Smooth muscle cell (in vitro differentiated cells): ENCODE results near the gene PAOX. TPM values are rescaled to one million over a fixed set of nuclear protein-coding genes. Genes with fewer than 3 reads are reported as not detected.

Source experiments
- DNase-seq: peaks from one replicate; lab custom pipeline; 2025; ENCODE audit not compliant: unreplicated experiment; lab: John Stamatoyannopoulos, UW
- H2AFZ ChIP-seq: fragments of 200-600 bp; sonication (generic); 2 replicates; pipeline ENCODE4 v1.6.0; 2016; ENCODE audit warnings: antibody characterized with exemption, low read depth, mild to moderate bottlenecking
- H3F3A ChIP-seq: fragments of 200-600 bp; sonication (generic); 2 replicates; pipeline ENCODE4 v1.6.0; 2017; ENCODE audit warnings: antibody characterized with exemption, low read depth
- H3K27ac ChIP-seq: fragments of 200-600 bp; sonication (generic); 2 replicates; pipeline ENCODE4 v1.5.1; 2016; ENCODE audit warnings: low read depth, mild to moderate bottlenecking
- H3K27me3 ChIP-seq: fragments of 200-600 bp; sonication (generic); 2 replicates; pipeline ENCODE4 v1.6.1; 2016; ENCODE audit warnings: low read depth, mild to moderate bottlenecking
- H3K36me3 ChIP-seq: fragments of 200-600 bp; sonication (generic); 2 replicates; pipeline ENCODE4 v1.5.1; 2016; ENCODE audit warnings: low read depth
- H3K4me1 ChIP-seq: fragments of 200-600 bp; sonication (generic); 2 replicates; pipeline ENCODE4 v1.5.1; 2016; ENCODE audit warnings: low read depth
- H3K4me2 ChIP-seq: fragments of 200-600 bp; sonication (generic); 2 replicates; pipeline ENCODE4 v1.6.0; 2016; ENCODE audit warnings: mild to moderate bottlenecking
- H3K4me3 ChIP-seq: fragments of 200-600 bp; sonication (generic); 2 replicates; pipeline ENCODE4 v1.5.1; 2016; ENCODE audit warnings: mild to moderate bottlenecking
- H3K79me2 ChIP-seq: fragments of 200-600 bp; sonication (generic); 2 replicates; pipeline ENCODE4 v1.6.0; 2016; ENCODE audit warnings: low read depth, mild to moderate bottlenecking
- H3K9ac ChIP-seq: fragments of 200-600 bp; sonication (generic); 2 replicates; pipeline ENCODE4 v1.6.0; 2016; ENCODE audit warnings: low read depth
- H3K9me3 ChIP-seq: fragments of 200-600 bp; sonication (generic); replicated peaks from 2 replicates; pipeline ENCODE4 v1.5.1; 2016; ENCODE audit warnings: low read depth
- H4K20me1 ChIP-seq: fragments of 200-600 bp; sonication (generic); 2 replicates; pipeline ENCODE4 v1.6.0; 2016; ENCODE audit warnings: low read depth
- WGBS: methylation state at CpG from one replicate; pipeline ENCODE4 v1.1.7; 2016; ENCODE audit warnings: low lambda C conversion rate; 5-methylcytosine and 5-hydroxymethylcytosine counted together
- polyA plus RNA-seq: library from polyadenylated mRNA; unstranded; fragments of >200 nt; fragmentation: Nextera tagmentation; extraction: Ambion mirVana; gene quantifications from 2 replicates; pipeline ENCODE4 v1.2.1, GENCODE V29; 2016
- total RNA-seq: library from RNA; depleted of rRNA; stranded (reverse); fragments of >200 nt; gene quantifications from 2 replicates; pipeline ENCODE4 v1.2.3, GENCODE V29; 2014
- TF ChIP-seq, protein P1 (sequence below): fragments of 200-600 bp; sonication (generic); IDR thresholded peaks from 2 replicates; pipeline ENCODE4 v1.5.1; 2017; ENCODE audit warnings: borderline replicate concordance, mild to moderate bottlenecking, antibody characterized with exemption; ENCODE audit not compliant: insufficient read depth, poor library complexity, severe bottlenecking

The PAOX gene
- total and polyA plus RNA-seq, 2 experiments from 2014 or later = 3.3 to 7.1 TPM

DNA sequence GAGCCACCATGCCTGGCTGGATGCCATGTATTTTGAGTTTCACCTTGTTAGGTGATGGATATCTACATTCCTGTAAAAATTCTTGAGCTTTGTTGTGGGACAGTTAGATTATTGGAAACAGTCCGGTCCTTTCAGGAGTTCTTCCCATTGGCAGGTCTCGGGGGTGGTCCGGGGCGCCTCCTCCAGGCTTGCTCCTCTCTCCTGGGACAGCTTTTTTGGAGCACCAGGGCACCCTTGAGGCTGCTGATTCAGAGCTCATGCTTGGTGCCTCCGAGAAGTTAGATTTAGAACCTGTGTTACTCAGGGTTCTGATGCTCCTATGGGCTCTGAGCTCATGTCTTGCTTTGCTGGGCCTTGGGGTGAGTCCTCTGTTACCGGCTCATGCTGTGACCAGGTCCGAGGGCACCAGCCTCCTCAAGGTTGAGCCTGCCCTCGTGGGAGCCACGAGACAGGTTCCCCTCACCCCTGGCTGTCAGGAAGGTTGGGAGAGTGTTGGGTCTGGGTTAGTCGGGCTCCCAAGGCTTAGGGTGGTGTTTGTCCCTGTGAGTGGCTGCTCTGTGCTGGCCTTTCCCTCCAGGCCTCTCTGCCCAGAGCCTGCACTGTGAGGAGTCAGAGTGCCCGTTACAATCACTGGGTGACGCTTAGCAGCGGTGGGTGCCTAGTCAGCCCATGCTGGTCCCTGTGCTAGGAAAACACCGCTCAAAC lies 39.4 kb downstream of the PAOX start:
- no peak for DNase-seq
- Histone ChIP-seq H3K4me1 (no peaks in the 10 kb centered on the region), H3K9me3 (no peaks in the 10 kb centered on the region), H3K4me2 (no peak overlapping the region), H2AFZ (no peak overlapping the region), H3K27ac (no peak overlapping the region), H3K27me3 (peaks cover 9% of the 10 kb centered on the region), H3K9ac (no peak overlapping the region), H3F3A (no peaks in the 10 kb centered on the region), H3K4me3 (no peak overlapping the region), H3K36me3 (no peaks in the 10 kb centered on the region), H4K20me1 (peaks cover 34% of the 10 kb centered on the region), H3K79me2 (peaks cover 2% of the 10 kb centered on the region)
- TF ChIP-seq, protein P1, sequence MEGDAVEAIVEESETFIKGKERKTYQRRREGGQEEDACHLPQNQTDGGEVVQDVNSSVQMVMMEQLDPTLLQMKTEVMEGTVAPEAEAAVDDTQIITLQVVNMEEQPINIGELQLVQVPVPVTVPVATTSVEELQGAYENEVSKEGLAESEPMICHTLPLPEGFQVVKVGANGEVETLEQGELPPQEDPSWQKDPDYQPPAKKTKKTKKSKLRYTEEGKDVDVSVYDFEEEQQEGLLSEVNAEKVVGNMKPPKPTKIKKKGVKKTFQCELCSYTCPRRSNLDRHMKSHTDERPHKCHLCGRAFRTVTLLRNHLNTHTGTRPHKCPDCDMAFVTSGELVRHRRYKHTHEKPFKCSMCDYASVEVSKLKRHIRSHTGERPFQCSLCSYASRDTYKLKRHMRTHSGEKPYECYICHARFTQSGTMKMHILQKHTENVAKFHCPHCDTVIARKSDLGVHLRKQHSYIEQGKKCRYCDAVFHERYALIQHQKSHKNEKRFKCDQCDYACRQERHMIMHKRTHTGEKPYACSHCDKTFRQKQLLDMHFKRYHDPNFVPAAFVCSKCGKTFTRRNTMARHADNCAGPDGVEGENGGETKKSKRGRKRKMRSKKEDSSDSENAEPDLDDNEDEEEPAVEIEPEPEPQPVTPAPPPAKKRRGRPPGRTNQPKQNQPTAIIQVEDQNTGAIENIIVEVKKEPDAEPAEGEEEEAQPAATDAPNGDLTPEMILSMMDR = no peak
- 97% methylated on average over 14 of the region's 14 CpGs for WGBS

DNA sequence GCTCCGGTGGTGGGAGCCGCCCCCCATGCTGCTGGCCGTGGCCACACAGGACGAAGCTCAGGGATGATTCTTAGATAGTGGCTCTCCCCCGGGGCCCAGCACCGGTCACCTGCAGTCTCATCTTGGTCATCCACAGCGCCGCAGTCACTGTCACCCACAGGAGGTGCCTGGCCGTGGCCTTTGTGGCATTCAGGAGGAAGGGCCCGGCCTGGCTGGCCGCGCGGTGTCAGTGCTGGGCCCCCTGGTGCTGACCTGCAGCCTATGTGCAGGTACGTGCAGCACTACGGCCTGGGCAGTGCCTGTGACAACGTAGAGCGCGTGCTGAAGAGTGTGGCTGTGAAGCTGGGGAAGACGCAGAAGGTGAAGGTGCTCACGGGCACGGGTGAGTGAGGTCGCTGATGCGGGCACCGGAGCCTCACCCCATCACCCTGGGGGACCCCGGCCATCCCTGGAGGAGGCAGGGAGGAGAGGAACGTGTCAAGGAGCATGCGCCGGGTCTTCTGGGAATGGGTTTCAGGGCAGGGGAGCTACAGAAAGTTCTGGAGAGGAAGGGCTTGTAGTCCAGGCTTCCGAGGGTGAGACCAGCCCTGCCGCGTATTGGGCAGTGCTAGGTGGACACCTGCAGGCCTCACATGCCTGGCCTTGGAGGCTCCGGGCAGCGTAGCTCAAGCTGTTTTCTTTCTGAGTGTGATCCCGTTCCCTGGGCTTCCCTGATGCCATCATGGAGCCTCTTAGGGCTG lies 40.3 kb downstream of the PAOX start:
- no peak overlapping the region for H3K4me2 ChIP-seq
- H3K27ac ChIP-seq = no peak overlapping the region
- H3K4me3 ChIP-seq = no peak overlapping the region
- H2AFZ ChIP-seq = no peak overlapping the region
- no peak for DNase-seq
- H3K36me3 ChIP-seq = no peaks in the 10 kb centered on the region
- no peaks in the 10 kb centered on the region for H3K79me2 ChIP-seq
- peaks cover 34% of the 10 kb centered on the region for H4K20me1 ChIP-seq
- peaks cover 9% of the 10 kb centered on the region for H3K27me3 ChIP-seq
- H3F3A ChIP-seq = no peaks in the 10 kb centered on the region
- H3K4me1 ChIP-seq = no peaks in the 10 kb centered on the region
- TF ChIP-seq, protein P1 = no peak
- no peaks in the 10 kb centered on the region for H3K9me3 ChIP-seq
- H3K9ac ChIP-seq = no peak overlapping the region
- WGBS = 96% methylated on average over 34 of the region's 34 CpGs

DNA sequence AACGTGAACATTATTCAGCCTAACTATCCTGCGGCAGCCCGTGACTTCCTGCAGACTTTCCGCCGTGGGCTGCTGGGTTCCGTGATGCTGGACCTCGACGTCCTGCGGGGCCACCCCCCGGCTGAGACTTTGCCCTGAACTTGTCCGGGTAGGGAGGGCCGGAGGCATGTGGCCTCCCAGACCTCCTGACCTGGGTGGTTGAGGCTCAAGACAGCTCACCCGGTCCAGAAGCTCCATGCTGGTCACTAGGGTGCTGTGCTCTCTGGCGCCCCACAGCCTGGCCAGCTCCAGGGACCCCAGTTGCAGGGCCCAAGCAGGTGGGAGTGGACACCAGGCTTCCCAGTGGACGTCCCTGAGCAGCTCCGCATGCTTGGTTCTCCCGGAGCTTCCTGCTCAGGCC lies 41.0 kb downstream of the PAOX start:
- Histone ChIP-seq H3K36me3 (no peaks in the 10 kb centered on the region), H4K20me1 (peaks cover 34% of the 10 kb centered on the region), H3K9me3 (no peaks in the 10 kb centered on the region), H2AFZ (no peak overlapping the region), H3K4me1 (no peaks in the 10 kb centered on the region), H3F3A (no peaks in the 10 kb centered on the region), H3K27me3 (peaks cover 9% of the 10 kb centered on the region), H3K4me3 (no peak overlapping the region), H3K79me2 (no peaks in the 10 kb centered on the region), H3K4me2 (no peak overlapping the region), H3K9ac (no peak overlapping the region), H3K27ac (no peak overlapping the region)
- TF ChIP-seq, protein P1 = no peak
- WGBS = 97% methylated on average over 17 of the region's 17 CpGs
- DNase-seq = no peak
